ENCODE data around the gene UPP2.

The UPP2 gene

GRCh38 chr2:158094487-158095092 is 7.1 kb upstream of the UPP2 start:
- H3K9me3 ChIP-seq (ENCODE audit: low read length): no peaks in the 10 kb centered on the region
- H3K36me3 ChIP-seq (ENCODE audit: insufficient read depth, low read length): no peaks in the 10 kb centered on the region
- H3K27me3 ChIP-seq (ENCODE audit: insufficient read depth, low read length): no peaks in the 10 kb centered on the region
- H2AFZ ChIP-seq (ENCODE audit: low read depth, low read length): no peak overlapping the region
- no peaks in the 10 kb centered on the region for H3K4me1 ChIP-seq (ENCODE audit: insufficient read depth, low read length)
- H3K4me3 ChIP-seq (ENCODE audit: low read length): no peak overlapping the region

- H3K4me3 ChIP-seq (ENCODE audit: low read length): no peak overlapping the region
- no peaks in the 10 kb centered on the region for H3K36me3 ChIP-seq (ENCODE audit: insufficient read depth, low read length)
- H3K4me1 ChIP-seq (ENCODE audit: insufficient read depth, low read length): no peaks in the 10 kb centered on the region
- H3K27me3 ChIP-seq (ENCODE audit: insufficient read depth, low read length): no peaks in the 10 kb centered on the region
- no peaks in the 10 kb centered on the region for H3K9me3 ChIP-seq (ENCODE audit: low read length)
- H2AFZ ChIP-seq (ENCODE audit: low read depth, low read length): no peak overlapping the region
Measured at GRCh38 chr2:158095269-158095668, 6.4 kb upstream of the UPP2 start.

GRCh38 chr2:158095912-158096311 is 5.8 kb upstream of the UPP2 start:
- no peaks in the 10 kb centered on the region for H3K4me1 ChIP-seq (ENCODE audit: insufficient read depth, low read length)
- no peaks in the 10 kb centered on the region for H3K36me3 ChIP-seq (ENCODE audit: insufficient read depth, low read length)
- no peak overlapping the region for H3K4me3 ChIP-seq (ENCODE audit: low read length)
- no peak overlapping the region for H2AFZ ChIP-seq (ENCODE audit: low read depth, low read length)
- no peaks in the 10 kb centered on the region for H3K9me3 ChIP-seq (ENCODE audit: low read length)
- no peaks in the 10 kb centered on the region for H3K27me3 ChIP-seq (ENCODE audit: insufficient read depth, low read length)

GRCh38 chr2:158097481-158097880 is 4.2 kb upstream of the UPP2 start:
- Histone ChIP-seq H3K9me3 (ENCODE audit: low read length) (no peaks in the 10 kb centered on the region), H3K4me1 (ENCODE audit: insufficient read depth, low read length) (no peaks in the 10 kb centered on the region)

GRCh38 chr2:158098178-158098577 is 3.5 kb upstream of the UPP2 start:
- no peak overlapping the region for H2AFZ ChIP-seq (ENCODE audit: low read depth, low read length)
- H3K36me3 ChIP-seq (ENCODE audit: insufficient read depth, low read length): no peaks in the 10 kb centered on the region
- no peaks in the 10 kb centered on the region for H3K9me3 ChIP-seq (ENCODE audit: low read length)
- no peaks in the 10 kb centered on the region for H3K27me3 ChIP-seq (ENCODE audit: insufficient read depth, low read length)
- H3K4me1 ChIP-seq (ENCODE audit: insufficient read depth, low read length): no peaks in the 10 kb centered on the region
- H3K4me3 ChIP-seq (ENCODE audit: low read length): no peak overlapping the region

More at GRCh38 chr2:158097481-158097880, 4.2 kb upstream of the UPP2 start:
- Histone ChIP-seq H3K27me3 (ENCODE audit: insufficient read depth, low read length) (no peaks in the 10 kb centered on the region), H3K36me3 (ENCODE audit: insufficient read depth, low read length) (no peaks in the 10 kb centered on the region), H3K4me3 (ENCODE audit: low read length) (no peak overlapping the region), H2AFZ (ENCODE audit: low read depth, low read length) (no peak overlapping the region)

GRCh38 chr2:158099716-158100115 is 2.0 kb upstream of the UPP2 start:
- no peaks in the 10 kb centered on the region for H3K4me1 ChIP-seq (ENCODE audit: insufficient read depth, low read length)
- H2AFZ ChIP-seq (ENCODE audit: low read depth, low read length): no peak overlapping the region
- no peaks in the 10 kb centered on the region for H3K9me3 ChIP-seq (ENCODE audit: low read length)
- H3K4me3 ChIP-seq (ENCODE audit: low read length): no peak overlapping the region
- H3K27me3 ChIP-seq (ENCODE audit: insufficient read depth, low read length): no peaks in the 10 kb centered on the region
- H3K36me3 ChIP-seq (ENCODE audit: insufficient read depth, low read length): no peaks in the 10 kb centered on the region

- Histone ChIP-seq H3K9me3 (ENCODE audit: low read length) (no peaks in the 10 kb centered on the region), H3K4me1 (ENCODE audit: insufficient read depth, low read length) (no peaks in the 10 kb centered on the region), H3K27me3 (ENCODE audit: insufficient read depth, low read length) (no peaks in the 10 kb centered on the region), H3K4me3 (ENCODE audit: low read length) (no peak overlapping the region), H3K36me3 (ENCODE audit: insufficient read depth, low read length) (no peaks in the 10 kb centered on the region), H2AFZ (ENCODE audit: low read depth, low read length) (no peak overlapping the region)
Measured at GRCh38 chr2:158100411-158100810, 1.3 kb upstream of the UPP2 start.

GRCh38 chr2:158102446-158102845 is 770 bp downstream of the UPP2 start:
- H3K9me3 ChIP-seq (ENCODE audit: low read length): no peaks in the 10 kb centered on the region
- no peak overlapping the region for H2AFZ ChIP-seq (ENCODE audit: low read depth, low read length)
- no peaks in the 10 kb centered on the region for H3K36me3 ChIP-seq (ENCODE audit: insufficient read depth, low read length)
- no peak overlapping the region for H3K4me3 ChIP-seq (ENCODE audit: low read length)
- H3K27me3 ChIP-seq (ENCODE audit: insufficient read depth, low read length): no peaks in the 10 kb centered on the region
- H3K4me1 ChIP-seq (ENCODE audit: insufficient read depth, low read length): no peaks in the 10 kb centered on the region

GRCh38 chr2:158103411-158104012 is 1.8 kb downstream of the UPP2 start:
- Histone ChIP-seq H2AFZ (ENCODE audit: low read depth, low read length) (no peak overlapping the region), H3K36me3 (ENCODE audit: insufficient read depth, low read length) (no peaks in the 10 kb centered on the region), H3K9me3 (ENCODE audit: low read length) (no peaks in the 10 kb centered on the region), H3K4me3 (ENCODE audit: low read length) (no peak overlapping the region), H3K4me1 (ENCODE audit: insufficient read depth, low read length) (no peaks in the 10 kb centered on the region), H3K27me3 (ENCODE audit: insufficient read depth, low read length) (no peaks in the 10 kb centered on the region)

GRCh38 chr2:158104903-158105302 is 3.2 kb downstream of the UPP2 start:
- Histone ChIP-seq H3K4me1 (ENCODE audit: insufficient read depth, low read length) (no peaks in the 10 kb centered on the region), H3K27me3 (ENCODE audit: insufficient read depth, low read length) (no peaks in the 10 kb centered on the region), H3K36me3 (ENCODE audit: insufficient read depth, low read length) (no peaks in the 10 kb centered on the region), H3K9me3 (ENCODE audit: low read length) (no peaks in the 10 kb centered on the region), H2AFZ (ENCODE audit: low read depth, low read length) (no peak overlapping the region), H3K4me3 (ENCODE audit: low read length) (no peak overlapping the region)

- Histone ChIP-seq H2AFZ (ENCODE audit: low read depth, low read length) (no peak overlapping the region), H3K36me3 (ENCODE audit: insufficient read depth, low read length) (no peaks in the 10 kb centered on the region), H3K9me3 (ENCODE audit: low read length) (no peaks in the 10 kb centered on the region), H3K4me3 (ENCODE audit: low read length) (no peak overlapping the region), H3K4me1 (ENCODE audit: insufficient read depth, low read length) (no peaks in the 10 kb centered on the region), H3K27me3 (ENCODE audit: insufficient read depth, low read length) (no peaks in the 10 kb centered on the region)
Measured at GRCh38 chr2:158112992-158113391, 11.3 kb downstream of the UPP2 start.

- H2AFZ ChIP-seq (ENCODE audit: low read depth, low read length): no peak overlapping the region
- H3K4me1 ChIP-seq (ENCODE audit: insufficient read depth, low read length): no peaks in the 10 kb centered on the region
- no peak overlapping the region for H3K4me3 ChIP-seq (ENCODE audit: low read length)
- no peaks in the 10 kb centered on the region for H3K36me3 ChIP-seq (ENCODE audit: insufficient read depth, low read length)
- no peaks in the 10 kb centered on the region for H3K27me3 ChIP-seq (ENCODE audit: insufficient read depth, low read length)
- H3K9me3 ChIP-seq (ENCODE audit: low read length): no peaks in the 10 kb centered on the region
Measured at GRCh38 chr2:158113741-158114295, 12.1 kb downstream of the UPP2 start.

- Histone ChIP-seq H3K36me3 (ENCODE audit: insufficient read depth, low read length) (no peaks in the 10 kb centered on the region), H3K9me3 (ENCODE audit: low read length) (no peaks in the 10 kb centered on the region), H3K4me3 (ENCODE audit: low read length) (no peak overlapping the region), H3K27me3 (ENCODE audit: insufficient read depth, low read length) (no peaks in the 10 kb centered on the region), H2AFZ (ENCODE audit: low read depth, low read length) (no peak overlapping the region), H3K4me1 (ENCODE audit: insufficient read depth, low read length) (no peaks in the 10 kb centered on the region)
Measured at GRCh38 chr2:158114516-158114915, 12.8 kb downstream of the UPP2 start.
